HEK293 (cell line): ENCODE results near the gene ERRFI1.

Experiments
- CTCF ChIA-PET: fragments of 350-600 bp; formaldehyde crosslinking; extraction: SDS; loops from one replicate; lab custom pipeline; 2021; ENCODE audit warnings: antibody characterized with exemption; lab: Yijun Ruan, JAX
- POLR2A ChIA-PET: fragments of 300-600 bp; formaldehyde crosslinking; extraction: SDS; loops from one replicate; lab custom pipeline; 2020; ENCODE audit warnings: antibody characterized with exemption, inconsistent platforms; lab: Yijun Ruan, JAX
- H3K27ac ChIP-seq: fragments of 200-500 bp; sonication (Bioruptor generic); 2 replicates; pipeline ENCODE4 v1.5.1; 2014; ENCODE audit warnings: low read depth, low read length, control low read depth, inconsistent platforms; ENCODE audit errors: extremely low read depth
- H3K36me3 ChIP-seq, 2 experiments: fragments of 200-500 bp in 1 of 2; sonication (Bioruptor generic) in 1 of 2; 1 replicate in 1 of 2; 2 replicates in 1 of 2; pipeline ENCODE4 v1.5.1; 2014 to 2017; ENCODE audit warnings: inconsistent platforms in 2 of 2, low read length in 2 of 2; ENCODE audit not compliant: control insufficient read depth in 2 of 2, insufficient read depth in 1 of 2
- H3K4me1 ChIP-seq: fragments of 200-500 bp; sonication (Bioruptor generic); 2 replicates; pipeline ENCODE4 v1.5.1; 2014; ENCODE audit warnings: mild to moderate bottlenecking, low read length, inconsistent platforms; ENCODE audit not compliant: control insufficient read depth, insufficient read depth
- H3K4me3 ChIP-seq: 2 replicates; pipeline ENCODE4 v1.5.1; 2011; ENCODE audit warnings: low read depth, mild to moderate bottlenecking, control low read depth, low read length, moderate library complexity
- H3K9me3 ChIP-seq: fragments of 200-500 bp; sonication (Bioruptor generic); 2 replicates; pipeline ENCODE4 v1.5.1; 2014; ENCODE audit warnings: low read depth, low read length, inconsistent platforms; ENCODE audit not compliant: control insufficient read depth, insufficient read depth
- EGR2 ChIP-seq: fragments of 450-650 bp; formaldehyde crosslinking; IDR thresholded peaks from 2 replicates; pipeline ENCODE4 v1.5.1; 2016; ENCODE audit warnings: low read depth, missing biosample characterization, missing genetic modification characterization
- GFI1B ChIP-seq: fragments of 450-650 bp; formaldehyde crosslinking; IDR thresholded peaks from 2 replicates; pipeline ENCODE4 v1.5.1; 2016; ENCODE audit warnings: missing biosample characterization, missing genetic modification characterization
- GLIS1 ChIP-seq: fragments of 450-650 bp; formaldehyde crosslinking; IDR thresholded peaks from 2 replicates; pipeline ENCODE4 v1.5.1; 2016; ENCODE audit warnings: missing biosample characterization, missing genetic modification characterization
- MYNN ChIP-seq: fragments of 450-650 bp; formaldehyde crosslinking; IDR thresholded peaks from 2 replicates; pipeline ENCODE4 v1.5.1; 2016; ENCODE audit warnings: missing biosample characterization, missing genetic modification characterization, borderline replicate concordance
- OSR2 ChIP-seq: fragments of 450-650 bp; formaldehyde crosslinking; IDR thresholded peaks from 2 replicates; pipeline ENCODE4 v1.5.1; 2016; ENCODE audit warnings: missing biosample characterization, missing genetic modification characterization
- PRDM4 ChIP-seq: fragments of 450-650 bp; formaldehyde crosslinking; IDR thresholded peaks from 2 replicates; pipeline ENCODE4 v1.5.1; 2017; ENCODE audit warnings: missing biosample characterization, missing genetic modification characterization
- ZBTB48 ChIP-seq: fragments of 450-650 bp; formaldehyde crosslinking; IDR thresholded peaks from 2 replicates; pipeline ENCODE4 v1.5.1; 2016; ENCODE audit warnings: missing biosample characterization, missing genetic modification characterization
- ZNF114 ChIP-seq: fragments of 450-650 bp; formaldehyde crosslinking; IDR thresholded peaks from 2 replicates; pipeline ENCODE4 v1.5.0; 2017; ENCODE audit warnings: missing biosample characterization, missing genetic modification characterization
- ZNF155 ChIP-seq: fragments of 450-650 bp; formaldehyde crosslinking; IDR thresholded peaks from 2 replicates; pipeline ENCODE4 v1.5.1; 2016; ENCODE audit warnings: missing biosample characterization, missing genetic modification characterization
- ZNF302 ChIP-seq: fragments of 450-650 bp; formaldehyde crosslinking; IDR thresholded peaks from 2 replicates; pipeline ENCODE4 v1.5.1; 2016; ENCODE audit warnings: missing biosample characterization, missing genetic modification characterization, low read depth
- ZNF350 ChIP-seq: fragments of 450-650 bp; formaldehyde crosslinking; IDR thresholded peaks from 2 replicates; pipeline ENCODE4 v1.5.0; 2017; ENCODE audit warnings: missing biosample characterization, mild to moderate bottlenecking, missing genetic modification characterization
- ZNF354C ChIP-seq: fragments of 450-650 bp; formaldehyde crosslinking; IDR thresholded peaks from 2 replicates; pipeline ENCODE4 v1.5.1; 2016; ENCODE audit warnings: missing biosample characterization, missing genetic modification characterization, low read depth, borderline replicate concordance
- ZNF391 ChIP-seq: fragments of 450-650 bp; formaldehyde crosslinking; IDR thresholded peaks from 2 replicates; pipeline ENCODE4 v1.5.1; 2016; ENCODE audit warnings: low read depth, missing biosample characterization, missing genetic modification characterization, borderline replicate concordance
- ZNF423 ChIP-seq: fragments of 450-650 bp; formaldehyde crosslinking; IDR thresholded peaks from 2 replicates; pipeline ENCODE4 v1.5.1; 2016; ENCODE audit warnings: missing biosample characterization, missing genetic modification characterization
- ZNF501 ChIP-seq: fragments of 450-650 bp; formaldehyde crosslinking; IDR thresholded peaks from 2 replicates; pipeline ENCODE4 v1.5.1; 2016; ENCODE audit warnings: missing biosample characterization, missing genetic modification characterization
- ZNF518A ChIP-seq: fragments of 450-650 bp; formaldehyde crosslinking; conservative IDR thresholded peaks from 2 replicates; pipeline ENCODE4 v1.5.1; 2016; ENCODE audit warnings: low read depth, missing biosample characterization, missing genetic modification characterization
- ZNF530 ChIP-seq: fragments of 450-650 bp; formaldehyde crosslinking; IDR thresholded peaks from 2 replicates; pipeline ENCODE4 v1.5.1; 2016; ENCODE audit warnings: low read depth, missing biosample characterization, missing genetic modification characterization
- ZNF560 ChIP-seq: fragments of 450-650 bp; formaldehyde crosslinking; IDR thresholded peaks from 2 replicates; pipeline ENCODE4 v1.5.1; 2017; ENCODE audit warnings: missing biosample characterization, missing genetic modification characterization, borderline replicate concordance
- ZNF561 ChIP-seq: fragments of 450-650 bp; IDR thresholded peaks from 2 replicates; pipeline ENCODE4 v1.5.1; 2018; ENCODE audit warnings: missing biosample characterization, missing genetic modification characterization, borderline replicate concordance
- ZNF654 ChIP-seq: fragments of 450-650 bp; formaldehyde crosslinking; IDR thresholded peaks from 2 replicates; pipeline ENCODE4 v1.5.1; 2016; ENCODE audit warnings: low read depth, missing biosample characterization, missing genetic modification characterization
- ZNF747 ChIP-seq: fragments of 450-650 bp; formaldehyde crosslinking; IDR thresholded peaks from 2 replicates; pipeline ENCODE4 v1.5.1; 2016; ENCODE audit warnings: missing biosample characterization, missing genetic modification characterization
- ZNF776 ChIP-seq: fragments of 450-650 bp; formaldehyde crosslinking; IDR thresholded peaks from 2 replicates; pipeline ENCODE4 v1.5.0; 2017; ENCODE audit warnings: missing biosample characterization, missing genetic modification characterization, borderline replicate concordance
- ZSCAN23 ChIP-seq: fragments of 450-650 bp; formaldehyde crosslinking; IDR thresholded peaks from 2 replicates; pipeline ENCODE4 v1.5.1; 2016; ENCODE audit warnings: missing biosample characterization, missing genetic modification characterization
- TF ChIP-seq, protein P1 (sequence below): fragments of 450-650 bp; formaldehyde crosslinking; optimal IDR thresholded peaks from 2 replicates; pipeline ENCODE3; 2016; ENCODE audit warnings: missing biosample characterization, mild to moderate bottlenecking, missing genetic modification characterization
- TF ChIP-seq, protein P2 (sequence below): fragments of 450-650 bp; formaldehyde crosslinking; IDR thresholded peaks from 2 replicates; pipeline ENCODE4 v1.5.1; 2016; ENCODE audit warnings: missing biosample characterization, missing genetic modification characterization

Gene ERRFI1

DNA sequence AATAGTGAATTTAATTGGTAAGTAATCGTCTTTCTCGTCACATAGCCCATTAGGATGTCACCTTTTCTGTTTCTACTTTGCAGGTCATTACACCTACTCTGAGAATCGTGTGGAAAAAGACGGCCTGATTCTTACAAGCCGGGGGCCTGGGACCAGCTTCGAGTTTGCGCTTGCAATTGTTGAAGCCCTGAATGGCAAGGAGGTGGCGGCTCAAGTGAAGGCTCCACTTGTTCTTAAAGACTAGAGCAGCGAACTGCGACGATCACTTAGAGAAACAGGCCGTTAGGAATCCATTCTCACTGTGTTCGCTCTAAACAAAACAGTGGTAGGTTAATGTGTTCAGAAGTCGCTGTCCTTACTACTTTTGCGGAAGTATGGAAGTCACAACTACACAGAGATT, 41.3 kb downstream of the ERRFI1 start:
- Histone ChIP-seq H3K4me1 (no peaks in the 10 kb centered on the region), H3K36me3 (peaks cover 19 to 75% of the 10 kb centered on the region in 2 experiments), H3K4me3 (no peak overlapping the region), H3K27ac (no peak overlapping the region), H3K9me3 (no peaks in the 10 kb centered on the region)
- TF ChIP-seq ZNF654 (tag by site-specific recombination) (no peak), OSR2 (tag by site-specific recombination) (no peak), ZNF518A (tag by site-specific recombination) (no peak), ZNF350 (no peak), GFI1B (tag by site-specific recombination) (no peak), ZNF114 (tag by site-specific recombination) (no peak), ZNF561 (no peak), MYNN (tag by site-specific recombination) (no peak), ZNF354C (tag by site-specific recombination) (no peak), ZNF501 (tag by site-specific recombination) (no peak), ZNF155 (tag by site-specific recombination) (no peak), ZNF302 (tag by site-specific recombination) (no peak), ZNF530 (tag by site-specific recombination) (no peak), ZBTB48 (tag by site-specific recombination) (no peak), ZNF776 (tag by site-specific recombination) (no peak)
- TF ChIP-seq, protein P1, sequence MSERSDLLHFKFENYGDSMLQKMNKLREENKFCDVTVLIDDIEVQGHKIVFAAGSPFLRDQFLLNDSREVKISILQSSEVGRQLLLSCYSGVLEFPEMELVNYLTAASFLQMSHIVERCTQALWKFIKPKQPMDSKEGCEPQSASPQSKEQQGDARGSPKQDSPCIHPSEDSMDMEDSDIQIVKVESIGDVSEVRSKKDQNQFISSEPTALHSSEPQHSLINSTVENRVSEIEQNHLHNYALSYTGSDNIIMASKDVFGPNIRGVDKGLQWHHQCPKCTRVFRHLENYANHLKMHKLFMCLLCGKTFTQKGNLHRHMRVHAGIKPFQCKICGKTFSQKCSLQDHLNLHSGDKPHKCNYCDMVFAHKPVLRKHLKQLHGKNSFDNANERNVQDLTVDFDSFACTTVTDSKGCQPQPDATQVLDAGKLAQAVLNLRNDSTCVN (tag by site-specific recombination): no peak
- TF ChIP-seq, protein P2, sequence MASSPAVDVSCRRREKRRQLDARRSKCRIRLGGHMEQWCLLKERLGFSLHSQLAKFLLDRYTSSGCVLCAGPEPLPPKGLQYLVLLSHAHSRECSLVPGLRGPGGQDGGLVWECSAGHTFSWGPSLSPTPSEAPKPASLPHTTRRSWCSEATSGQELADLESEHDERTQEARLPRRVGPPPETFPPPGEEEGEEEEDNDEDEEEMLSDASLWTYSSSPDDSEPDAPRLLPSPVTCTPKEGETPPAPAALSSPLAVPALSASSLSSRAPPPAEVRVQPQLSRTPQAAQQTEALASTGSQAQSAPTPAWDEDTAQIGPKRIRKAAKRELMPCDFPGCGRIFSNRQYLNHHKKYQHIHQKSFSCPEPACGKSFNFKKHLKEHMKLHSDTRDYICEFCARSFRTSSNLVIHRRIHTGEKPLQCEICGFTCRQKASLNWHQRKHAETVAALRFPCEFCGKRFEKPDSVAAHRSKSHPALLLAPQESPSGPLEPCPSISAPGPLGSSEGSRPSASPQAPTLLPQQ: no peak
- CTCF ChIA-PET: interaction anchor here (0.6 to 5.8 kb wide), 7 partner anchors 9 to 330 kb away, joined by 3 to 73 read pairs (median 7); no protein-coding TSS in a partner anchor
- POLR2A ChIA-PET: no interaction called here

DNA sequence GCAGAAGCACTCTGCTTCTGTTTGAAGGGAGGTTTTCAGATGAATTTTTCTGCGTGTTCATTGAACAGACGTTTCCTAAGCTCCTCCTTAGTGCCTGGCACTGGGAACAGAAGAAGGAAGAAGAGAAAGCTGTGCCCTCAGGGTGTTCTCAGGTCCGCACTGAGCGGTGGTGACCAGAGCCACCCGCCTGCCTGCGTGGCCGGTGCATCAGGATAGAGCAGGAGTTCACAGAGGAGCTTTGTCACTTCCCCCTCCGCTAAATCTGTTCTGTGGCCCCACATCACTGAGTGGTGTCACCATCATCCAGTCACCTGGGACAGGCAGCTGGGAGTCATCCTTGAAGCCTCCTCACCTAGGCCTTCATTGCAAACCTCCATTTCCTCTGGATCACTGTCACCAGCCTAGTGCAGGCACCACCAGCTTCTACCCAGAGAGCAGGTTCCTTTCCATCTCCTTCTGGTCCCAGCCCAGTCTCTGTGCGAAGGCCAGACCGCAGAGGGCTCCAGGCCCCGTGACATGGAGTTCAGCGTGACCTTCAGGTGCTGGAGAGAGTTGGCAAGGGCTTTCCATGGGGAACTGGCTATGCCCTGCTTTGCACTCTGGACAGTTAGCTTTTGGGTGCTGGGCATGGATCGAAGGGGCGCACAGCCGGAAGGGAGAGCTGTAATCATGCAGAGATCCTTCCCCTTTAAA, 42.9 kb downstream of the ERRFI1 start:
- Histone ChIP-seq H3K27ac (no peak overlapping the region), H3K4me3 (no peak overlapping the region), H3K4me1 (no peaks in the 10 kb centered on the region), H3K9me3 (no peaks in the 10 kb centered on the region), H3K36me3 (peaks cover 34 to 88% of the 10 kb centered on the region in 2 experiments)
- ChIA-PET CTCF (interaction anchor here (0.5 to 5.8 kb wide), 15 partner anchors 8 to 364 kb away, joined by 3 to 73 read pairs (median 4); no protein-coding TSS in a partner anchor), POLR2A (interaction anchor here (0.7 kb wide), 1 partner anchor 21 kb away, joined by 3 read pairs; no protein-coding TSS in a partner anchor)
- TF ChIP-seq ZNF391 (tag by site-specific recombination): no peak
- TF ChIP-seq ZNF747 (tag by site-specific recombination): no peak
- no peak for TF ChIP-seq ZNF560 (tag by site-specific recombination)
- no peak for TF ChIP-seq OSR2 (tag by site-specific recombination)
- TF ChIP-seq GLIS1: no peak
- TF ChIP-seq ZSCAN23 (tag by site-specific recombination): no peak
- TF ChIP-seq ZNF776 (tag by site-specific recombination): no peak
- TF ChIP-seq ZNF423: no peak
- no peak for TF ChIP-seq EGR2
- no peak for TF ChIP-seq PRDM4 (tag by site-specific recombination)
